Ecto neural progenitor cell (in vitro differentiated cells): Measurements from ENCODE around the gene ALG8.

Experiments used
- DNase-seq: peaks from one replicate; pipeline ENCODE4 v3.0.0-alpha.2; 2018; ENCODE audit warnings: low spot score

ALG8 gene

DNA sequence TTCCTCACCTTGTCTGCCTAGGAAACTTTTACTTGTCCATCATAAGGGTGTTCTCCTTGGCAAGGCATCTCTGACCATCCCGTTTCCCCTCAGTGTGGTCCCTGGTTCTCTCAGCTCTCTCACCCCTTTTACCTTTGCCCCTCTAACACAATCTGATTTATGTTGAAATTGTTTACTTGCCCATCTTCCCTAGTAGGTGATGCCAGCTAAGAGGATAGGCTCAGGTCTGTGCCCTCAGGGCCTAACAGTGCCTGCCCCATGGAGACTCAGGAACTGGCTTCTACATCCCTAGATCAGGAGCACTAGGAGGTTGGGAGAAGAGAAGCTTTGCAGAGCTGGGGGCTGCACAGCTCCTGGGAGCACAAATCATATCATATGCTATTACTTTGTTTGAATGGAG is 21.1 kb upstream of the ALG8 start:
- DNase-seq, result no peak

DNA sequence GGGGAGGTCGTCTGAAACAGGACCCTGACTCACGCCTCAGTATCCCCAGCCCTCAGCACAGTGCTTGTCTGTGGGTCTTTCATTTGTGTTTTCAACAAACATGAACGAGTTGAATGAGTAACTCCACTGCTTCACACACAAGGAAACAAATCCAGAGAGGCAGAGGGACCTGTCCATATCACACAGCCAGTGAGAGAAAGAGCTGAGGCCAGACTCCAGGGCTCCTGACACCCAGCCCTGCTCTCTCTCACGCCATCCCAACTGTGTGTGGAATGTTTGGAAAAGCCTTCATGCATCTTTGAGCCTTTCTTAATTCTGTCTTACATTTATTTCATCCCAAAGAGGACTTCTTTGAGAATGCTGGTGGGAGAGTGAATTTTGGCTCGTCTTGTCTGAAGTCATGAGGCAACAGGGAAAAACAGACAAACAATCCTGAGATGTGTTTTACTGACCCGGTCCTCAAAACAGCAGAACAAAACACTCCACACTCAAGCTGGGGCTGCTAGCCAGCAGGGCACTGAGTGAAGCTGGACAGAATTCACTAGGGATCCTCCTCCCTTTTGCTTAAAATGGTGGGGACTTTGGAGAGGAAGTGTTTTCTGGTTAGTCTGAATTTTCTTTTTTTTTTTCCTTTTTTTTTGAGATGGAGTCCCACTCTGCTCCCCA is 19.7 kb upstream of the ALG8 start:
- no peak for DNase-seq

GRCh38 chr11:78156127-78156844 is 16.9 kb upstream of the ALG8 start:
- no peak for DNase-seq

DNA sequence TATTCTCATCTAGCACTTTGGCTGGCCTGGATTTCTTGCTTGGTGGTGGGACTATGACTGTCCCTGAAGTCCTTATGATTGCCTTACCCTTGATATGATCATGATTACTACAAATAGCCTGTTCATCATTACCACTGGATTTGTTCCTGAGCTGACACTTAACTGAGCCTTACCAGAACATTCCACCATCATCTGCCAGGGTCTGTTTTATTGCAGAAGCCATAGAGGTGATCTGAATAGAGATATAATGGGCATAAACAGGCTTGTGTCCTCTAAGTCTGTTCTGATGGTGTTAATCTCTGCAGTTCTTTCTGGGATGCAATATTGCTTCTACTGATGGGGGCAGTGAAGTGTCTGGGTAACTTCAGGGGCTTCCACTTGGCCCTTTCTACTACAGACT is 12.4 kb upstream of the ALG8 start:
- no peak for DNase-seq

DNA sequence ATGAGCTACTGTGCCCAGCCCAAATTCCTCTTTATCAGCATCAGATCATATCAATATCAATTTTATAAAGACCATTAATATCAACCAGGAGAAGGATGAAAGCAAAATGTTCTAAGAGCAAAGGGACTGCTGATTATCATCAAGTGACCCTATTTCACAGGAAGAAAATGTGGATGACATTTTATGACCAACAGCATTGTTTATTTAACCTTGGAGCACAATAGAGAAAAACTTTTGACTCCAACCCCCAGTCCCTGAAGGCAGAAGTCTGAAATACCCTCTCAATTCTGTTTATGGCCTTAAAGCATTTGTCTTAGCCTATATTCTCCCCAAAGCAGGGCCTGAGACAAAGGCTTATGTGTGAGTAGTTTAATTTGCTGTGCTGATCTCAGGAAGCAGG is 11.3 kb upstream of the ALG8 start:
- no peak for DNase-seq

DNA sequence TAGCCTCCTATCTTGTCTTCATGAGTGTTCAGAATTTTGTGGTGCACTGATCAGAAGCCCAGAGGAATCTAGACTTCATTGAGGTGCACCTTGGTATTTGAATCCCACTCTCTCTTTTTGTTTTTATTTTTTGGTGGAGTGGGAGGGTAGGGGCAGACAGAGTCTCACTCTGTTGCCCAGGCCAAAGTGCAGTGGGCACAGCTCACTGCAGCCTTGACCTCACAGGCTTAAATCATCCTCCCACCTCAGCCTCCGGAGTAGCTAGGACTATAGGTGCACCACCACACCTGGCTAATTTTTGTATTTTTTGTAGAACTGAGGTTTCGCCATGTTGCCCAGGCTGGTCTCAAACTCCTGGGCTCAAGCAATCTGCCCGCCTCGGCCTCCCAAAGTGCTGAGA is 10.9 kb upstream of the ALG8 start:
- no peak for DNase-seq

DNA sequence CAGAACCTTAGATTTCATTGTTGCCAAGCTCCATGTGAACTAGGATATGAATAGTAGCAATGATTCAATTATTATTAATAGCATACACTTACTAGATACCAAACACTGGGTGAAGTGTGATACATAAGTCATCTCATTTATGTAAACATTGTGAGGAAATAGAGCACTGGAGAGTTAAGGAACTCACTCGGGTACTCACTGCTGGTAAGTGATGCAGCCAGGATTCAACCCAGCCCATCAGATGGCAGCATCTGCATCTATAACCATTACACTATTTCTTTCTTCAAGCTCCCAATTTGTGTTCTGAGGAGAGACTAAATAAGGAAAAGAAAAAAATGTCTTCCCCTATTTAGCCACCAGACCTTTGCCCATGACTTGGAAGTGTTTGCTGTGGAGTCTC is 10.2 kb upstream of the ALG8 start:
- no peak for DNase-seq

DNA sequence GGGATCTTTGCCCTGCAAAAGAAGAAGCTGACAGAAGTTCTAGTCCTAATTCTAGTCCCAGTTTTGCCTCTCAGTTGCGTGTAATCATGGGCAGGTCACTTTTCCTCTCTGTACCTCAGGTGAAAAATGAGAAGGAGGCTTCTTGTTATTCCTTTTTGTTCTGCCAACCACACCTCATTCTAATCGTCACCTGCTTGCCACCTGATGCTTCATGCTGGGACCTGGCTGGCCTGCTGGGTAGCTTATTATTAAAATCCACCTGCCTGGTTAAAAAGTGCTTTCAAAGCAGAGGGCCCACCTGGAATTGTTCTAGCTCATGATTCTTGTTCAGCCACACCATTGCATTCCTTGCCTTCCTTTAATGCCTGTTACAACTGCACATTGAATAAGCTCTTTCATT is 8.4 kb upstream of the ALG8 start:
- no peak for DNase-seq

DNA sequence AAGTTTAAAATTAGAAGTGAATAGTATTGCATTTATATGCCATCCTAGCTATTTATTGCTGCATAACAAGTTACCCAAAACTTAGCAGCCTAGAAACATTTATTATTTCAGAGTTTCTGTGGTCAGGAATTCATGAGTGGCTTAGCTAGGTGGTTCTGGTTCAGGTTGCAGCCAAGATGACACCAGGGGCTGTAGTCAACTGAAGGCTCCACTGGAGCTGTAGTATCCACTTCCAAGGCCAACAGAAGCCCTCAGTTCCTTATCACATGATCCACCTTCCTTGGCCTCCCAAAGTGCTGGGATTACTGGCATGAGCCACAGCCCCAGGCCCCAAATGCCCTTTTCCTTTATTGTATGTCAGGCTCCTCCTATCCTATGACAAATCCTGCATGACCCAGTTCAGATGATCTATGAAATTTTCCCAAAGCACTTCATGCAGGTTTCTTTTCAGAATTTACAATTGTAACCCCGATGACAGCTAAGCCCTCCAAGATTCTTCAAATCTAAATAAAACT is 6.1 kb upstream of the ALG8 start:
- DNase-seq, result no peak

DNA sequence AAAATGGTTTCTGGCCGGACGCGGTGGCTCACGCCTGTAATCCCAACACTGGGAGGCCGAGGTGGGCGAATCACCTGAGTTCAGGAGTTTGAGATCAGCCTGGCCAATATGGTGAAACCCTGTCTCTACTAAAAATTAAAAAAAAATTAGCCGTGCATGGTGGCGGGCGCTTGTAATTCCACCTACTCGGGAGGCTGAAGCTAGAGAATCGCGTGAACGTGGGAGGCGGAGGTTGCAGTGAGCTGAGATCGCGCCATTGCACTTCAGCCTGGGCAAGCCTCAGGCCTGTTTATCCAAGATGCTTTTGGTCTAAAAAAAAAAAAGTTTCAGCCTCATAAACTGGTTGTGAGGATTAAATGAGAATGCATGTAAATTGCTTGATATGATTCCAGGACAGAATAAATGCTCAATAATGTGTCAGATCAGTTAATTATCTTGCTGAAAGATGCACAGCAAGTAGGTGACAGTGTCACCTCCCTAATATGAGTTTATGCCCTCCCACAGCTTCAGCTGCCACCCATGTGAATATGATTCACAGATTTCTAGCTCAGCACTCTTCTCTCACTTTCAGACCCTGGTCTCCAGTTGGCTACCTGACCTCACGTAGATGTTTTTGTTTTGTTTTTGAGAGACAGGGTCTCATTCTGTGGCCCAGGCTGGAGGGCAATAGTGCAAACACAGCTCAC is 1.1 kb upstream of the ALG8 start:
- DNase-seq, result no peak

- no peak for DNase-seq
Measured at GRCh38 chr11:78138694-78139421, 568 bp downstream of the ALG8 start.

- DNase-seq, result no peak
Measured at GRCh38 chr11:78138291-78138690, 1.1 kb downstream of the ALG8 start.

DNA sequence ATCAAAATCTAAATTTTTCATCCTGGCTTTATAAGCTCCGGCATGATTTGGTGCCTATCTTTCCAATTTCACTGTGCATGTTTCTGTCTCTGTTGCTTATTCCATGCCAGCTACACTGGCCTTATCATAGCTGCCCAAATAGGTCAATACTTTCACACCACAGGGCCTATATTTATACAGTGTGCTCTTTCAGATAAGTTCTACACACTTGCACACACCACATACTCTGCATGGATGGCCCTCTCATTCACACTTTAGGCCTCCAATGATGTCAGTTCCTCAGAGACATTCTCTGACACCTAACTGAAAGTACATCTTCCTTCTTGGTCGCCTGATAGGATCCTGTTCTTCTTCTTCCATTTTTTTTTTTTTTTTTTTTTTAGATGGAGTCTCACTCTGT is 7.0 kb downstream of the ALG8 start:
- no peak for DNase-seq

DNA sequence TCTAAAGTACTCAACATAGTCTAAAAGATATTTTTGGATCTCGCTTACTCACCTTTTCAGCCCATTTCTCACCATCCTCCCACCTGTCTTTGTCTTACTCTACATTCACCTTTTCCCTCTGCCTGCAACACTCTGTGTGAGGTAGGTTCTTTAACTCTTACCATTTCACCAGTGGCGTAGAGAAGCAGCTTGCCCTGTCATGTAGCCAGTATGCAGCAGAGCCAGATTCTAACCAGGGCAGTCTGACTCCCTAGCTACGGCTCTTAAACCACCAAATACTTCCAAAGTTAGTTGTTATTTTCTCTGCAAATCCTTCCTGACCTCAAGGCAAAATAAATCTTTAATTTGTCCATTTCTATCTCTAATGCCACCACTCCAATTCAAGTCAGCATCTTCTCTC is 7.5 kb downstream of the ALG8 start:
- no peak for DNase-seq

DNA sequence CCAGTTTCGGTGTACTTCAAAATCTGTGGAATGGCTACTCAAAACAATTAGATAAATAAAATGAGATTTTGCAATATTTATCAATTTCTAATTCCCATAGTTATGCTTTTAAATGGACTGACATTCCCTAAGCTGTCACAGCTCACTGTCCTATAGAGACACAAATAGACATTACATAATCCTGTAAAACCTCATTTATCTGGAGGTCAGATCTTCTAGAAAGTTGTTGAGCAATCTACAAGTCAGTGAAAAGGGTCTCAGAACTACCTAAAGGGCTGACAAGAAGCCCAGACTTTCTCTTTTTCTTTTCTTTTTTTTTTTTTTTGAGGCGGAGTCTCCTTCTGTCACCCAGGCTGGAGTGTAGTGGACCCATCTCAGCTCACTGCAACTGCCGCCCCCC is 12.0 kb downstream of the ALG8 start:
- DNase-seq, result no peak

GRCh38 chr11:78112582-78113275 is 26.7 kb downstream of the ALG8 start:
- no peak for DNase-seq

- DNase-seq, result no peak
Measured at GRCh38 chr11:78111298-78111697, 28.1 kb downstream of the ALG8 start.

DNA sequence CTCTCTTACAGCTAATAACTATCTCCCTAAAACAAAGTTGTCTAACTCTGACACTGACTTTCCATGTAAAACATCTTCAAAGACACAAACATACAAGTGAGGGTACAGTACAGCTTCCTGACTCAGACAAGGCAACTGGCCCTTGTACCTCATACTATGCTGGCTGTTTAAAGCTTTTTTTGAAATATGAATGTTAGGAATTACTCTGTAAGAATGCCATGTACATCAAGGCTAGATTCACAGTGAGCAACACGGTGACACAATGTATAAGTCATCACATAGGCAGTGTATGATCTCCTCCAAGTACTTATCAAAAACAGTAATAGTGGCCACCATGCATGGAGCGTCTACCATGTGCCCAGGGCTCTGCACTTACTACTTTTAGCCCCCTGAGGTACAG is 28.6 kb downstream of the ALG8 start:
- no peak for DNase-seq

- no peak for DNase-seq
Measured at GRCh38 chr11:78110351-78110750, 29.1 kb downstream of the ALG8 start.

DNA sequence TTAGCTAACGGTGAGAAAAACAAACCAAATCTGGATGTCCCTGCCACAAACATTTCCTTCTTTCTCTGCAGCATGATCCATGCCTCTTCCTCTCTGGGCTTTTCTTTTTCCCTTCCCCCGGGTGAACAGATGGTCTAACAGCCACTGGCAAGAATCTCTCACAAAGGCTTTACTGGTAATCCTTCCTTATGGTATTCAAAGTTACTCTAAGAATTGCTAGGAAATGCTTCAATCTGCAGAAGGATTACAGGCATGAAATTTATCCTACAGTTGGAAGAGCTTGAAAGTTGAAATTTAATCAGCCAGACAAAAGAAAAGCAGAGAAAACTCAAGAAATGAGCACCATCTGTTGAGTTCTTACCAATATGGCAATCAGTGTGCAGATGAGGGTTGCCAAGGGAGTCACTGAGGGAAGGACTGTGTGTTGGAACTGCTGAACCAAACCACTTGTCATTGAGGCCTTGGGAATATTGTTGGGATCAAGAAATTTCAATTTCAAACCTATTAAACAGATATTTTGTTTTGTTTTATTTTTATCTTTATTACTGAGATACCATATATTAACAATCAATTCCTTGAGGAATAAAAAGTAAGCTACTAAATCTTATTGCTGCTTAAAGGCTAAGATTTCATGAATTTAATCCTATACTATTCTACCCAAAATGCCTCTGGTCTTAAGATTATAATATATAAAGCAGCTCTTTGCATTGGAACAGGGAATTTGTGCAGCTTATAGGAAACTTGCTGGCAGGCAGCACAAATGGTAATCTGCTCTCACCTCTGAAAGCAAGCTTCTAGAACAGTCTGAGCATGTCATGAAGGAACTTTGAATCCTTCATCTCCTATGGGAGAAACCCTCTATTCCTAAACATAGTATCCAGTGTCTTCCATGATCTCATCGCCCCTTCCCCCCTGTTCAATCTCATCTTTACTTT is 30.1 kb downstream of the ALG8 start:
- DNase-seq, result no peak
